IPS-NIHi11 (cell line): ENCODE data around the gene CEP162.
"Not testable (repeated sequence)": the region's sequence is repeated elsewhere in the genome, so short reads cannot be mapped to it uniquely, and the experiment has no call there.

Experiments used
- DNase-seq: peaks from one replicate; pipeline ENCODE4 v3.0.0; 2012; ENCODE audit warnings: mixed read lengths, low spot score

Gene CEP162

DNA sequence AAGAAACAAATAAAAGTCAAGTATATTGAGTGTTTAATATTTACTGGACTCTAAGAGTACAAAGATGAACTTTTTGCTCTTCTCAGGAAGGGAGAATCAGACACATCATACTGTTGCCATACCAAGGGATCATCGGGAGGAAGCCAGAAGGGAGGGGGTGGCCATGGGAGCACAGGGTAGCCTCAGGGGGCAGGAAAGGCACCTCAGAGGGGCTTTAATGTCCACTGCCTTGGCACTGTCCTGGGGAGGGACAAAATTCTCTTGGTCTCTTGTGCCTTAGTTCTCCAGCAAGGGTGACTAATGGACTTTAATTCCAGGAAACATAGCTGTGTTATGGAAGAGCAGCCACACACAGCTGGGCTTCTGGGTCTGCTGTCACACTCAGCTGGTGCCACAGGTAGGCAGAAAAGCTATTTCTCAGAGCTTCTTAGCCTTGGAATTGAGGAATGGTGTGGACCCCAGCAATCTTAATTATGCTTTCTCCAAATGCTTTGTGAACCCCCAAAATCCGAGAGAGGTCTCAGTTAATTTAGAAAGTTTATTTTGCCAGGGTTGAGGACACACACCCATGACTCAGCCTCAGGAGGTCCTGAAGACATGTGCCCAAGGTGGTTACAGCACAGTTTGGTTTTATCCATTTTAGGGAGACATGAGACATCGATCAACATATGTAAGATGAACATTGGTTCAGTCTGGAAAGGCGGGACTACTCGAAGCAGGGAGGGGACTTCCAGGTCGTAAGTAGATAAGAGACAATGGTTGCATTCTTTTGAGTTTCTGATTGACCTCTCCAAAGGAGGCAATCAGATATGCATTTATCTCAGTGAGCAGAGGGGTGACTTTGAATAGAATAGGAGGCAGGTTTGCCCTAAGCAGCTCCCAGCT lies 140.7 kb downstream of the CEP162 start:
- DNase-seq: no peak

DNA sequence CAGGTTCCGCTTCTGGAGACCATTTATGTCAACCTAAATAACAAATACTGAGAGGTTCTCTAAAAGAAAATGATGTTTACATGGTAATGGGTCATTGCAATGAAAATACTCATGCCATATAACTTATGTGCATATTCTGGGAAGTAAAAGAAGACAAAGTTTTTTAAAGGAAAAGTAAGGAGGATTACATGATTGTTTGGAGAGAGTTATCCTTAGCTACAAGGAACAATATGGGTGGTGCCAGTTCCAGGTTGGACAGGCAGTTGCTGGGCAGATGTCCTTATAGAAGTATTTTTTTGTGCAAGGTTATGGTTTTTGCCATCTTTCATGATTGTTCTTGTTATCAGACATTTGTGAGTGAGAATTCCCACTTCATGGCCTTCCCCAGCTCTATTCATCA lies 141.4 kb downstream of the CEP162 start:
- no peak for DNase-seq

- not testable (repeated sequence) for DNase-seq
Observed at GRCh38 chr6:84084705-84085104, 142.7 kb downstream of the CEP162 start.

DNA sequence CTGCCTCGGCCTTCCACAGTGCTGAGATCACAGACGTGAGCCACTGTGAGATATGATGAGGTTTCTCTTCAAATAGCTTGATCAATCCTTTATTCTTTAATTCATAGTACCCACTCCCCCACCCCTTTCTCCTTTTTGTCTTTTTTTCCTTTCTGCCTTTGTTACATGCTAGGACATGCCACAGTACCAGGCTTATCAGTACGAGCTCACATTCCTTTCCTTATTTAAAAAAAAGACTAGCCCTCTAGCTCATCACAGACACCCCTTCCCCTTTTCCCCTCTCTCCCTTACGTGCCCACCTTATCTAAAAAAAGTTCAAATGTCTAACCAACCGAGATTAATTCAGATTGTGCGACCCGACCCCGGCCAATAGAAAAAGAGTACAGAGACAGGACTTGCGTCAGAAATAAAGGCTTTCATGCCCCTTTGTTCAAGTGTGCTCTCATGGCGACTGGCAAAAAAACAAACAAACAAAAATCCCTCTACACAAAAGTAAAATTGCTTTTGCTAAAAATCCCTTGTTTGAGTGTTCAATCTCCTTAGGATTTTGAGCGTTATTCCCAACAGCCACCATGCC lies 144.7 kb downstream of the CEP162 start:
- no peak for DNase-seq

DNA sequence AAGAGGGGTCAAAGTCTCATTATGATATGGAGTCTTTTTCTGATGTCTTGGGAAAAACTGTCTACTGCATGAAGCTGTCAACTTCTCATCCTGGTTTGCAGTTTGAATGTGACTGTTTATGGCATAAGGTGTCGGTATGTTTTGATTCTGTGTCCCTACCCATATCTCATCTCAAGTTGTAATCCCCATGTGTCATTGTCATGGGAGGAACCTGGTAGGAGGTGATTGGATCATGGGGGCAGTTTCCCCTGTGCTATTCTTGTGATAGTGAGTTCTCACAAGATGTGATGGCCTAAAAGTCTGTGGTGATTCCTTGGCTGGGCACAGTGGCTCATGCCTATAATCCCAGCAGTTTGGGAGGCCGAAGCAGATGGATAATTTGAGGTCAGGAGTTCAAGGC lies 146.2 kb downstream of the CEP162 start:
- DNase-seq: no peak

DNA sequence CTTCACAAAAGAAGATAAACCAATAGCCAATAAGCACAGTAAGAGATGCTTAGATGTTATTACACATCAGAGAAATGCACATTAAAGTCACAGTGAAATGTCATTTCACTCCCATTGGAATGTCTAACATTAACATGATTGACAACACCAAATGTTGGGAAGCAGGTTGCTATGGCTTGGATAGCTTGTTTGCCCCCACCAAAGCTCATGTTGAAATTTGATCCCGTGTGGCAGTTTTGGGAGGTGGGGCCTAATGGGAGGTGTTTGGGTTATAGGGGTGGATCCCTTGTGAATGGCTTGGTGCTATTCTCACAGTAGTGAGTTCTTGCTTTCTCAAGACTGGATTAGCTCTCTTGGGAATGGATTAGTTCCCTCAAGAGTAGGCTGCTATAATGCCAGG lies 149.1 kb downstream of the CEP162 start:
- no peak for DNase-seq

- DNase-seq: no peak
Observed at GRCh38 chr6:84077645-84078044, 149.8 kb downstream of the CEP162 start.

- peak; percentile 52 for DNase-seq
Observed at GRCh38 chr6:84074988-84075781, 152.3 kb downstream of the CEP162 start.
